ENCODE data around the gene CTSO.

Gene CTSO

GRCh38 chr4:155953151-155954117 lies at the start of gene CTSO:
Gene CTSO (minus strand): TSS chr4:155953866. CDS start chr4:155953847, 19 bp downstream.
- DNase-seq = peak; percentile 33

- no peak for DNase-seq
These were observed 46.8 kb upstream of the CTSO start for GRCh38 chr4:156000491-156000890.

DNA sequence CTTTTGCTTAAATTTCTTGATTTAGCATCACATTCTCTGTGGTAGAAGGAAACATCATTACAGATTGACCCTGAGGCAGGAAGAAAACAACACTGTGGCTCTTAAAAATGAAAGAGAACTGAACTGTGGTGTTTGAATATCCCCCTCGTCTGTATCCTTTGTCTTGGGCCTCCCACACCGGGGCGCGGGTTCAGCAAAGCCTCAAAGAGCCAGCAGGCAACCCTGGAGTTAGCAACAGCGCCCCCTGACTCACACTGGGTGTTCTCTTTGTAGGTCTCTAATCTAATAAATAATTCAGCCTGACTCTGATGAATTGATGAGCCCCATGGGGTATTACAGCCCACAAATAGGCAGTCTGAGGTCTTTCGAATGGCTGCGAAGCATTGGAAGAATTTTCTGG lies 46.1 kb upstream of the CTSO start:
- DNase-seq = no peak

- no peak for DNase-seq
These were observed 41.4 kb upstream of the CTSO start for GRCh38 chr4:155995069-155995468.

DNA sequence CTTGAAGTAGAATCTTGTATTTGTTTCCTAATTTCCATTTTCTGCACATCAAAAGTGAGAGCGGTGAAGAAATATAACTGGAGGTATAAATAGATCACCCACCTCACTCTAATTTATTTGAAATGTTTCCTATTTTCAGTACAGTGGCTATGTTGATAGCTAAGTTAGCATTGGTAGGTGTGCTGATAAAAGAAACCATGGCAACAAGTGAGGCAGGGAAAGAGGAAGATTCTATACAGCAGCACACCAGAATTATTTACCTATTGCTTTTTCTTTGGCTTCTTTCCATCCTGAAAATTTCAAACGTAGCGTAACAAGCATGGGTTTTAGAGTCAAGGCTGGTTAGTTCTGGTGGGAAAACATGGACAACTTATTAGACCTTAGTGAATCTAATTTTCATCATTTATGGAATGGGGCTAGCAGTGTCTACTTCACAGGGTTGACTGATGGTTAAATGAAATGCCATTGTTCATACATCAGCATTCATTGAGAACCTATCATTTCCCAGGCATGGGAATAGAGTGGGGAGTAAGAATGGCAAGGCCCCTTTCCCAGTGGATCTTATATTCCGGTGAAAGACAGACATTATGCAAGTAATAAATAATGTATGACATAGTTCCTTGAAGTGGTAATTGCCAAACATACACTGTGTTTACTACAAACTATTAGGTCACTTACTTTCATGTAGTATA lies 30.6 kb upstream of the CTSO start:
- DNase-seq = no peak

DNA sequence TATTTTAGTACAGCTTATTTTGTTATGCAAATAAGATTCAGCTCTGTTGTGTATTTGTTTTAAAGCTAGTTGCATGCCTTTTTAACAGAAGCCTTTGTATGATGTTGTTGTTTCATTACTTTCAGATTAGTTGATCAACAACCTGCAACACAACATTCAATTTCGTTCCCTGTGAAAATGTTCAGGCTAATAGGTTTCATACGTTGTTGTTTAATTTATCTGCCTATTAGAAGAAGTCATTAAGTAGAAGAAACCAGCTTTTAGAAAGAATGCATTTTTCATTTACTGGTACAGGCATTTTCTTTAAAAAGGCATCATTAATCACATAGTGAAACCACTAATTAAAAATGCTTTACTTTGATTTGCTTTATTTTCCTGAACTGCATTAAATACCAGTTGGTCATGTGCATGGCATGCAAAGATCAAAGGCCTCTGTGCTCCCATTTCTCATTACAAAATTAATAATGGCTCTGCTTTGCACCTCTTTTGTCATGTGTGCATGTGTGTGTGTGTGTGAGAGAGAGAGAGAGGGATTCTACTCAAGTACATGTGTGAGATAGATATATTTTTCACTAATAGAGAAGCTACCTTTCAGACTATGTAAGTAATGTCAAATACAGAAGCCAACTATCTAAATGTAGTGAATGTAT lies 29.2 kb upstream of the CTSO start:
- no peak for DNase-seq

- DNase-seq = no peak
These were observed 25.1 kb upstream of the CTSO start for GRCh38 chr4:155978810-155979209.

GRCh38 chr4:155975511-155975910 lies 21.8 kb upstream of the CTSO start:
- DNase-seq = no peak

GRCh38 chr4:155974996-155975395 lies 21.3 kb upstream of the CTSO start:
- DNase-seq = no peak

DNA sequence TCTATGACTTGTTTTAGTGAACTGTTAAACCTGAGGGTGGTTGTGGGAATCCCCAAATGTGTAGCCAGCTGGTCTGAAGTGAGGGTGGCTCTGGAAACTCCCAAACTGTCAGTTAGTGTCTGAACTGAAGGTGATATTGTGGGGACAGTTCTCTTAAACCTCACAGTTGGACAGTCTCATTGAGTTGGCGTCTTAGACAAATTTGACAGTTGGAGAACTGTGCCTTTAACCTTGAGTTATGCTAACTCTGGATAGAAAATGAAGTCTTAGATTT lies 20.7 kb upstream of the CTSO start:
- DNase-seq = no peak

GRCh38 chr4:155973639-155974475 lies 20.2 kb upstream of the CTSO start:
- DNase-seq = no peak

- DNase-seq = no peak
These were observed 18.4 kb upstream of the CTSO start for GRCh38 chr4:155972098-155972497.

DNA sequence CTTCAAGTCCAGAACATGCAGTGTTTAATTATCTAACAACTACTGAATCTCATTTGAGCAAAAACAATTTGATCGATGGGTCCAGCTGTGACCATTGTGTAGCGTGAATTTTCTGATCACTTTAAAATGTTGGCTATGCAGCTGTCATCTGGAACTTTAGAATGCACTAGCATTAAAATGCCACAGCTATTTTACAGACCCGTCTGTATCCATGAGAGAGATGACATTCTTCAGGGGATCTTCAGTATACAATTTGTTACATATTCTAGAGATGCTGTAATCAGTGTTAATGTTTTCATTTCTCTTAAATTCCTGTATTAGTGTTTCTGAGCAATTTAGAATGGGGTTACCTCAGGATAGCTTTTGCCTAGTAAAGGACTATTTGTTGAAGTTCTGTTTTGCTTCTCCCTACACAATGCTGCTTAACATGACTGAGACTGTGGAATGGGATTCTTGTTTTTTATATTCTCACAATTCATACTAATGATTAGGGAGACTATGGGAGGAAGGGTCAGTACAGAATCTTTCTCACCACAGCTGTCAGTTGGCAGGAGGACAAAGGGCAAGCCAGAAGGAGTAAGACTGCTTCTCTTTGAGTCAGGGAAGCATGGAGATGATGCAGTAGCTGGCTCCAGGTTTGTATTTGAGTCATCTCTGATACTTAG lies 13.2 kb upstream of the CTSO start:
- no peak for DNase-seq

DNA sequence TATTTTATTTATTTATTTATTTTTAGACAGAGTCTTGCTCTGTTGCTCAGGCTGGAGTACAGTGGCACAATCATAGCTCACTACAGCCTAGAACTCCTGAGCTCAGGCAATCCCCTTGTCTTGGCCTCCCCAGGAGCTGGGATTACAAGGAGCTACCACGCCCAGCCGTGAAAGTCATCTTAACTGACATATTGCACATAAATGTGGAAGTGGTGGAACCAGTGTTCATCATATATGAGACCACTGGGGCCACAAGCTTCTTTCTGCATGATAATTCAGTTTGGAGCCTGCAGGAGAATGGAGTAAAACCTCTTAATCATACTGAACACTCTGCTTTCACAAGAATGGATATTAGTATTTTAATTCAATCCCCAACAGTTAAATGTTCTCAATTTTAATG lies 12.5 kb upstream of the CTSO start:
- DNase-seq = no peak

DNA sequence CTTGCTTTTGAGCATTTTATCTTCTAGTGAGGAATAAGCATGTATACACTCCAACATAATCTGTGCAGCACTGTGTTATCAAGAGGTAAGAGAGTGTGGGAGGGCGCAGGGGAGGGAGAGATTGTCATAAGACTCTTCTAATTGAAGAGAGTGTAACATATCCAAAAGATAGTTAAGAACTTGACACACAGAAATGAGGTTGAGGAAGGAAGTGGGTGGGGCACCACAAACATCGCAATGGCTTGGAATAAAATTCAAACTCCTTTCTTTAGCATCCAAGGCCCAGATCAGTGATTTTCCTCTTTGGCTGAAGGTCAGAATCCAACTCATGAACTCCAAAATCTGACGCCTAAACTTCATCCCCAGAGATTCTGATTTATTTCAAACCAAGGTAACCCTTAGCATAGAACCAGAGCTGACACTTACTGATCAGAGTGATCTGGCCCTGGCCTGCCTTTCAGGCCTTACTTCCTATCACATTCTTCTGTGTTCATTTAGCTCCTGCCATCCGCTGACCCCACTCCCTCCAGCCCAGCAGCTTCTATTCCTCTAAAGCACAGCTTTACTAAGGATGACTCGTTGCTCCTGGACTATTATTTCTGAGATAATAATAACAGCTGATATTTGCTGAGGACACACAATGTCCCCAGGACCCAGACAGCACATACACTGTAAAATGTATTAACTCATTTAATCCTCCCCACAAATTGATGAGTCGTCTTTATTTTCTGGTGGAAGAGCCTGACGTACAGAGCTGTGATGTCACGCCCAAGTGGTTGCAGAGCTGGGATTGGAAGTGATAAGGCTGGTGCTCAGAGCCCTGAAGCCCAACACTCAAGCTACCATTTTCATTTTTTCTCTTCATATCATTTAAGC lies 10.6 kb upstream of the CTSO start:
- DNase-seq = no peak

- no peak for DNase-seq
These were observed 9.1 kb upstream of the CTSO start for GRCh38 chr4:155962767-155963166.

DNA sequence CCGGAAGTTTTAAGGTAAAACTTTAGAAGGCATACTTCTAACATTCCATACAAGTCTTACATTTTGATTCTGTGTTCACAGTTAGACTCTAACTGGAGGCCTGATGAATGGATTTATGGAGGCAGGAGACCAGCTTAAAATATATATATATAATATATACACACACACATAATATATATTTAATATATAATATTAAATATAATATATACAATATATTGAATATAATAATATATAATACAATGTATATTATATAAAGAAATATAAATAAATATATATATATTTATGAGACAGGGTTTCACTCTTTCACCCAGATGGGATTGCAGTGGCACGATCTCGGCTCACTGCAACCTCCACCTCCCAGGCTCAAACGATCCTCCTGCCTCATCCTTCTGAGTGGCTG lies 7.9 kb upstream of the CTSO start:
- no peak for DNase-seq

DNA sequence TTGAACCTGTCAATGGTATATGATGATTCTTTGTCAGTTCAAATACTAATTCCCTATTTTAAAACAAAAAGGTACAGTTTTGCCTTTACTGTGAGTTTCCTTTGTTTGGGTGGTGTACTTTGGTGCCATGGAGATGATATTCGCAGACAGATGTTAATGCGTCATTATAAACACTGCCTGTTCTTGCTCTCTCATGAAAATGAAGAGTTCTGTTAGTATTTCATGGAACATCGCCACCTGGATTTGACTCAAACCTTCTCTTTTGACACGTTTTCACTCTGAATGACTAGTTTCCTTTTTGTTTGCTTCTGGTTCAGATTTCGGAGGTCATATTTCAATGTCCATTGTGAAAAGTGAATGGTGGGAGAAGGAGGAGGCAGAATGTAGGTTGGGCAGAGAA lies 6.9 kb upstream of the CTSO start:
- DNase-seq = no peak

GRCh38 chr4:155959417-155959816 lies 5.8 kb upstream of the CTSO start:
- DNase-seq = no peak

- no peak for DNase-seq
These were observed 2.8 kb upstream of the CTSO start for GRCh38 chr4:155956461-155956860.

DNA sequence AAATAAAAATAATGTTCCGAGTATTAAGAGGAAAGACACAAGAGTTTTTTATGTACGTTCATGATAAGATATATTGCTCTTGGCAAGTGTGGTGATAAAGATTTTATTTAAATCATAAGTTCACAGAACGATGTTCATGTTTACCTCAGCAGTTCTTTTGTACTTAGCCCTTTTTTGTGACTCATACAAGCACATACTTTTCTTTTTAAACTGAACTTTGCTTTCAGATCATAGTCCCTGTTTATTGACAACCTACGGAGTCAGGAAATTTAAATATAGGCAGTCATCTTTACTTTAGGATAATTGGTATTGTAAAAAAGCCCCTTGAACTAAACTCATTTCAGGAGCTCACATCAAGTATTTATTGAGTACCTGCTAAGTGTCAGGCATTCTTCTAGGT lies 1.3 kb upstream of the CTSO start:
- DNase-seq = no peak
